ENCODE data around the gene BTNL9.

DNA sequence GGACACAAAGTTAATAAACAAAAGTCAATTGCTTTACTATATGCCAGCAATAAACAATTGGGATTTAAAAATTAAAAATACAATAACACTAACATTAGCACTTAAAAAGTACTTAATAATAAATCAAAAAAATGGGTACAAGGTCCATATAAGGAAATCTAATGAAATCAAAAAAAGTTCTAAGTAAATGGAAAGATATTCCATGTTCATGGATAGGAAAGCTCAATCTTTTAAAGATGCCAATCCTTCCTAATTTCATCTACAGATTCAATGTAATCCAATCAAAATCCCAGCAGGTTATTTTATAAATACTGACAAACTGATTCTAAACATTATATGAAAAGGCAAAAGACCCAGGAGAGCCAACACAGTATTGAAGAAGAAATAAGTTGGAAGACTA lies 41.9 kb downstream of the BTNL9 start:
- TF ChIP-seq, protein P1, sequence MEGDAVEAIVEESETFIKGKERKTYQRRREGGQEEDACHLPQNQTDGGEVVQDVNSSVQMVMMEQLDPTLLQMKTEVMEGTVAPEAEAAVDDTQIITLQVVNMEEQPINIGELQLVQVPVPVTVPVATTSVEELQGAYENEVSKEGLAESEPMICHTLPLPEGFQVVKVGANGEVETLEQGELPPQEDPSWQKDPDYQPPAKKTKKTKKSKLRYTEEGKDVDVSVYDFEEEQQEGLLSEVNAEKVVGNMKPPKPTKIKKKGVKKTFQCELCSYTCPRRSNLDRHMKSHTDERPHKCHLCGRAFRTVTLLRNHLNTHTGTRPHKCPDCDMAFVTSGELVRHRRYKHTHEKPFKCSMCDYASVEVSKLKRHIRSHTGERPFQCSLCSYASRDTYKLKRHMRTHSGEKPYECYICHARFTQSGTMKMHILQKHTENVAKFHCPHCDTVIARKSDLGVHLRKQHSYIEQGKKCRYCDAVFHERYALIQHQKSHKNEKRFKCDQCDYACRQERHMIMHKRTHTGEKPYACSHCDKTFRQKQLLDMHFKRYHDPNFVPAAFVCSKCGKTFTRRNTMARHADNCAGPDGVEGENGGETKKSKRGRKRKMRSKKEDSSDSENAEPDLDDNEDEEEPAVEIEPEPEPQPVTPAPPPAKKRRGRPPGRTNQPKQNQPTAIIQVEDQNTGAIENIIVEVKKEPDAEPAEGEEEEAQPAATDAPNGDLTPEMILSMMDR (IDR thresholded peaks at IDR 0.05; ENCODE audit: insufficient read depth, low read length, poor library complexity, severe bottlenecking): no peak
- TF ChIP-seq EZH2phosphoT487 (conservative IDR thresholded peaks at IDR 0.05; ENCODE audit: low read length): no peak
